ENCODE measurements around the gene C17orf78.
"Not testable (repeated sequence)": the region's sequence is repeated elsewhere in the genome, so short reads cannot be mapped to it uniquely, and the experiment has no call there.

The C17orf78 gene

DNA sequence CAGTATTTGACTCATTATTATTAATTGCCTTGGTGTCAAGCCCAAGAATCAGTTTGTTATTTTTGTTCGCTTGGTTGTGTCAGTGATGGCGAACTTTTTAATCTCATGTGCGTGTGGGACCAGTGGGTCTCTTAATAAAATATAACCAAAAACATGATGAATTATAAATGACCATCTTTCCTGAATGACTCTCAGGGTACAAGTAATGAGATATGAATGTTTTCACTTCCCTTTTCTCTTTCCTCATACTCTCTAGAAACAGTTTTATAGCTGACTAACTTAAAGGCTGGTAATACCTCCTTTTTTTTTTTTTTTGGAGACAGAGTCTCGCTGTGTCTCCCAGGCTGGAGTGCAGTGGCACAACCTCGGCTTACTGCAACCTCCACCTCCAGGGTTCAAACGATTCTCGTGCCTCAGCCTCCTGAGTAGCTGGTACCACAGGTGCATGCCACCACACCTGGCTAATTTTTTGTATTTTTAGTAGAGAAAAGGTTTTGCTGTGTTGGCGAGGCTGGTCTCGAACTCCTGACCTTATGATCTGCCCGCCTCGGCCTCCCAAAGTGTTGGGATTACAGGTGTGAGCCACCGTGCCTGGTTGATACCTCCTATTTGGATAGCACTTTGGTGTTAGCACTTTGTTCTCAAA is 65.7 kb downstream of the C17orf78 start:
- not testable (repeated sequence) for DNase-seq
